Type B pancreatic cell (in vitro differentiated cells): Measurements from ENCODE around the gene QSER1. TPM values are rescaled to one million over a fixed set of nuclear protein-coding genes. Genes with fewer than 3 reads are reported as not detected.

Experiments used
- DNase-seq: peaks from one replicate; pipeline ENCODE4 v3.0.0; 2021; ENCODE audit warnings: mixed read lengths; ENCODE audit not compliant: unreplicated experiment; ENCODE audit errors: extremely low spot score
- H3K27ac Mint-ChIP-seq: 2 replicates; pipeline ENCODE4 v1.8.0; 2021; ENCODE audit warnings: mild to moderate bottlenecking, mixed read lengths
- H3K27me3 Mint-ChIP-seq: 2 replicates; pipeline ENCODE4 v1.8.0; 2021; ENCODE audit warnings: mixed read lengths
- H3K36me3 Mint-ChIP-seq: 2 replicates; pipeline ENCODE4 v1.8.0; 2021; ENCODE audit warnings: mixed read lengths
- H3K4me1 Mint-ChIP-seq: one replicate; pipeline ENCODE4 v1.8.0; 2021; ENCODE audit warnings: mixed read lengths; ENCODE audit not compliant: unreplicated experiment
- H3K4me3 Mint-ChIP-seq: 2 replicates; pipeline ENCODE4 v1.8.0; 2021; ENCODE audit warnings: mild to moderate bottlenecking, mixed read lengths
- H3K9me3 Mint-ChIP-seq: 2 replicates; pipeline ENCODE4 v1.8.0; 2021; ENCODE audit warnings: mixed read lengths
- total RNA-seq: library from RNA; stranded (reverse); gene quantifications from 2 replicates; pipeline ENCODE4 v1.2.1, GENCODE V29; 2021; ENCODE audit warnings: low replicate concordance
- TF ChIP-seq, protein P1 (sequence below): fragments of 200-600 bp; sonication (generic); conservative IDR thresholded peaks from 2 replicates; pipeline ENCODE4 v1.5.0; 2021; ENCODE audit warnings: antibody characterized with exemption, mild to moderate bottlenecking

QSER1 gene
- total RNA-seq, 1 donor from 2014 or later, result 54.4 TPM

DNA sequence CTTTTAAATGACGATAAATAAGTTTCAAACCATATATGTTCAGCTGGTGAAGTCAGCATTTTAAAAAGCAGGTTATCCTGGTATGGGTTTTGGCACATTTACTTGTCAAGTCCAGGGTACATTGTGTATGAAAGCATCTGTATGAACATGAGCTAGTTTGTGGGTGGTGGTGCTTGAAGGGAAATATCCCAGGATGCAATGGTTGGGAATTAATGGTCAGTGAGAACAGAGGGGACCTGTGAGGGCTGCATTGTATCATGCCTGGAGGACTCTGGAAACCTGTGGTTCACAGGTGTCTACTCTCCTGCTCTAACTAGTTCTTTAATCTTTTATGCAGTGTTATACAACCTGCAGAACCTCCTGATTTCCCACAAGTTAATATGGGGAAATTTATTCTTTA is 128.9 kb downstream of the QSER1 start:
- no peaks in the 10 kb centered on the region for H3K9me3 Mint-ChIP-seq
- no peak overlapping the region for H3K27ac Mint-ChIP-seq
- no peak overlapping the region for H3K4me3 Mint-ChIP-seq
- H3K36me3 Mint-ChIP-seq, result no peaks in the 10 kb centered on the region
- peaks cover 31% of the 10 kb centered on the region for H3K27me3 Mint-ChIP-seq
- H3K4me1 Mint-ChIP-seq, result peaks cover 11% of the 10 kb centered on the region
- no peak for DNase-seq
- TF ChIP-seq, protein P1, sequence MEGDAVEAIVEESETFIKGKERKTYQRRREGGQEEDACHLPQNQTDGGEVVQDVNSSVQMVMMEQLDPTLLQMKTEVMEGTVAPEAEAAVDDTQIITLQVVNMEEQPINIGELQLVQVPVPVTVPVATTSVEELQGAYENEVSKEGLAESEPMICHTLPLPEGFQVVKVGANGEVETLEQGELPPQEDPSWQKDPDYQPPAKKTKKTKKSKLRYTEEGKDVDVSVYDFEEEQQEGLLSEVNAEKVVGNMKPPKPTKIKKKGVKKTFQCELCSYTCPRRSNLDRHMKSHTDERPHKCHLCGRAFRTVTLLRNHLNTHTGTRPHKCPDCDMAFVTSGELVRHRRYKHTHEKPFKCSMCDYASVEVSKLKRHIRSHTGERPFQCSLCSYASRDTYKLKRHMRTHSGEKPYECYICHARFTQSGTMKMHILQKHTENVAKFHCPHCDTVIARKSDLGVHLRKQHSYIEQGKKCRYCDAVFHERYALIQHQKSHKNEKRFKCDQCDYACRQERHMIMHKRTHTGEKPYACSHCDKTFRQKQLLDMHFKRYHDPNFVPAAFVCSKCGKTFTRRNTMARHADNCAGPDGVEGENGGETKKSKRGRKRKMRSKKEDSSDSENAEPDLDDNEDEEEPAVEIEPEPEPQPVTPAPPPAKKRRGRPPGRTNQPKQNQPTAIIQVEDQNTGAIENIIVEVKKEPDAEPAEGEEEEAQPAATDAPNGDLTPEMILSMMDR, result no peak

DNA sequence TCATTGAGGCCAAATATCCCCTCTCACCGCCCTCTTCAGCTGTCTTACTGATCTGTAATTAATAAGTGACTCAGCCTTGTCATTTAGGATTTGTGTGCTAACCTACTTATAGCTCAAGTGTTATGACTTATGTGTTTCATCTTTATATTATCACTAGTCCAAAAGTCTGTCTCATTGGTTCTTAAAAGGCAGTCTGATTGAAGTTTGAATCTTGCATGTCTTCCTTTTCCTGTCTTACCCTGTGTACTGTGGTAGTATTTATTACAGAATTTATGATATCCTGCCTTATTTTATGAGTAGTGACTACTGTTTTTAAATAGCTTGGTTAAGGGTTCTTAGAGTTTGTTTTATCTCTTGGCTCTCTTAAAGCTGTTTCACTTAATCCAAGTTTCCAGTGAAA is 129.3 kb downstream of the QSER1 start:
- no peaks in the 10 kb centered on the region for H3K36me3 Mint-ChIP-seq
- peaks cover 26% of the 10 kb centered on the region for H3K27me3 Mint-ChIP-seq
- H3K4me1 Mint-ChIP-seq, result peaks cover 7% of the 10 kb centered on the region
- H3K27ac Mint-ChIP-seq, result no peak overlapping the region
- TF ChIP-seq, protein P1, result no peak
- DNase-seq, result no peak
- H3K4me3 Mint-ChIP-seq, result no peak overlapping the region
- H3K9me3 Mint-ChIP-seq, result no peaks in the 10 kb centered on the region

DNA sequence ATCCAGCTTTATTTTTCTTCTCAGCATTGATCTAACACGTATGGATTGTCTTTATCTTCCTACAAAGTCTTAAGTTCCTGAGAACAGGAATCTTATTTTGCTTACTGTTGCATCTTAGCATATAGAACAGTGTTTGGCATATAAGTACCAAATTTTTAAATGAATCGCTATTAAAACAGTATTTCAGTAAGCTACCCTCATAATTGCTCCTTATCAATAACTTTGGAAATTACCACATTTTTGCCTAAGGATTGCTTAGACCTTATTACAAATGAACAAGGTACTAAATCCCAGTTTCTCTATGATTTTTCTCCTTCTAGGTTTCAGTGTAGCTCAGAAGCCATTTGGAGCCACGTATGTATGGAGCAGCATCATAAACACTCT is 132.7 kb downstream of the QSER1 start:
- Mint-ChIP-seq H3K4me1 (peaks cover 4% of the 10 kb centered on the region), H3K9me3 (no peaks in the 10 kb centered on the region)

DNA sequence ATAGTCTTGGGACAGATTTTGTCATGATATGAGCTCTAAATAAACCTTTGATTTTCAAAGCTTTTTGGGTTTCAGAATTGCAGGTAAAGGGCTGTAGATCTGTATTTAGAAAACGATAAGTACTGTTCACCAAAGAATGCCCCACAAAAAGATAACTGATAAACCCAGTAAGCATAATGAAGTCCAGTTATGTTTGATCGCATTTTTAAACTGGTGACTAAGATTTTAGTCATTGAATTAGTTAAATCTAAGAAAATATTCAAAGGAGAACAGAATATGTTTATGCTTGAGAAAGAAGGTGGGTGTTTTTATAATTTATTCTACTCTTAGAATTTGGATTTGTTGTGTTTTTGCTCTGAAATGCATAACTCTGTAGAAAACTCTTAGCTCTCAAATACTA is 134.6 kb downstream of the QSER1 start:
- Mint-ChIP-seq H3K9me3 (no peaks in the 10 kb centered on the region), H3K4me1 (peaks cover 4% of the 10 kb centered on the region), H3K27ac (no peak overlapping the region), H3K4me3 (no peak overlapping the region), H3K27me3 (peaks cover 5% of the 10 kb centered on the region), H3K36me3 (no peaks in the 10 kb centered on the region)
- TF ChIP-seq, protein P1, result no peak
- no peak for DNase-seq

More for the DNA sequence above, 132.7 kb downstream of the QSER1 start:
- no peak for DNase-seq
- no peak overlapping the region for H3K4me3 Mint-ChIP-seq
- TF ChIP-seq, protein P1, result no peak
- peaks cover 5% of the 10 kb centered on the region for H3K27me3 Mint-ChIP-seq
- no peak overlapping the region for H3K27ac Mint-ChIP-seq
- no peaks in the 10 kb centered on the region for H3K36me3 Mint-ChIP-seq

DNA sequence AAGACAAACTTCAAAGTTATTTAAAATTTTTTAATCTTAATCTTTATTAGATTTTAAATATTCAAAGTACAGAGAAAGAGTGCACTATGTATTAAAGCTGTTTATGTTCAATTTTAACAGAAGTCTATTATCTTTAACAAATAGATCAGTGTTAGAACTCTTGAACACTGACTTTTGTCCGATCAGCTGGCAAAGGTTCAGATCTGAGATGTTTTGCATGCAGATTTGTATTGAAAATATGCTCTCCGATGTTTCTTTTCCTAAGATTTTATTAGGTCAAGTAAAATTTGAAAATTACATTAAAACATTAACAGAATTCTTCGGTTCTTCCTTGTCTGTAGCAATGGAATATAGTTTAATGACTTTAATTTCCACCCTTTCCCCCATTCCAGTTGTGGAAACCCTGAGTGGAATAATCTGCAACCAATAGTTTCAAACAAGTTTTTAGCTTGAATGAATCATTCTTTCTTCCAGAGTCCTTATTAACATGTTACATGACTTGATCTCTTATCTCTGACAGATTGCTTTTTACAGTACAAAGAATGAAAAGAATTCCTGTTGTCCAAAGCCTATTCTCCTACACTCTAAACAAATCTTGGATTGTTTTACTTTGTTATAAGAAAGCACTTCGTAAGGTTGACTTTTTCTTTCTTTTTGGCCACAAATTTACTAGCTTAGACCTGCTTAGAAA is 135.4 kb downstream of the QSER1 start:
- H3K36me3 Mint-ChIP-seq, result no peaks in the 10 kb centered on the region
- DNase-seq, result no peak
- TF ChIP-seq, protein P1, result no peak
- H3K4me1 Mint-ChIP-seq, result peaks cover 4% of the 10 kb centered on the region
- no peak overlapping the region for H3K4me3 Mint-ChIP-seq
- H3K9me3 Mint-ChIP-seq, result no peaks in the 10 kb centered on the region
- no peak overlapping the region for H3K27ac Mint-ChIP-seq
- H3K27me3 Mint-ChIP-seq, result peaks cover 5% of the 10 kb centered on the region
